ENCODE data around the gene ADCY7. TPM values are rescaled to one million over a fixed set of nuclear protein-coding genes. Genes with fewer than 3 reads are reported as not detected.

The ADCY7 gene
- total and polyA plus RNA-seq, 9 of the 15 experiments (the other 6 are each of a cell fraction or from before 2014, with no cell fraction given), result 2.3 to 108 (median 28.6) TPM

DNA sequence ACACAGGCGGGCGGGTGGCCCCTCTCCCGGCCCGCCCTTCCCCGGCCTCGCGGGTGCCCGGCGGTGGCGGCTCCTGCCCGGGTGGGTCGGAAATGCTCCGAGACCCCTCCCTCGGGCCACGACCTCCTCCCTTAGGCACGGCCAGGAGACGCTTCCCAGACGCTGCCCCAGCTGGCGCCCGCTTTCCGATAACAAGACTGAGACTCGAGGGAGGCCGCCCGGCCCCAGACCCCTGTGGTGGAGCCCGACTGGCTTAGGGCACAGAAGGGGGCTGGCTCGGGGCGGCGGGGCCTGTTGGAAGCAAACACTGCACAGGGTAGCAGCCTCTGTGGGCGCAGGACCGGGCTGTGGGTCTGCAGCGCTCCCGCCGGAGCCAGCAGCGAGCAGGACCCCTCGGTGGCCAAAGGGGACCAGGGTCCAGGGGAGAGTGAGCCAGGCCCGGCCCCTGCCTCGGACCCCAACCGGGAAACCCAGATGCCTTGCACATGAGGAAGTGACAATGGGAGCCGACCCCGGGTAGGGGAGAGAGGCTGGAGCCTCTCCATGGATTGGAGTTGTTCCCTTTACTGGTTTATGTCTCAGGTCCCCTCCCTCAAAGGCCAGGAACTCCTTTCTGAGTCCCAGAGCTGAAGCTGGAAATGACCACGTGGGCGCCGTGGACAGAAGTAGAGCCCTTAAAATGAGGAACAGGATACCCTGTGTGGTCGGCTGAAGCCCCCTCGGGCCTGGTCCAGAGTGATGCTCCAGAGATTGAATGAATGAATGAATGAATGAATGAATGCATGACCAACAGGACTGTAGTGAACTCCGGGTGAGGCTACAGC, 19.8 kb upstream of the ADCY7 start (continued):
- TF ChIP-seq PBX2 (CRISPR knock-in tag; IDR thresholded peaks at IDR 0.05; ENCODE audit: low read depth), result no peak
- TF ChIP-seq PBX2 (tag; conservative IDR thresholded peaks at IDR 0.05; ENCODE audit: low read depth), result no peak
- no peak for TF ChIP-seq ZNF639 (CRISPR knock-in tag; conservative IDR thresholded peaks at IDR 0.05 in 1 of 2, IDR thresholded peaks at IDR 0.05 in 1 of 2)
- TF ChIP-seq ZNF354B (CRISPR knock-in tag; IDR thresholded peaks at IDR 0.05), result no peak
- no peak for TF ChIP-seq ARID1B (IDR thresholded peaks at IDR 0.05)
- TF ChIP-seq NCOA2 (IDR thresholded peaks at IDR 0.05; ENCODE audit: partially characterized antibody in 2 of 2), result no peak
- TF ChIP-seq PCBP1 (IDR thresholded peaks at IDR 0.05; ENCODE audit: low read depth, low read length, poor library complexity, severe bottlenecking), result peak; percentile 11
- no peak for TF ChIP-seq CEBPZ (IDR thresholded peaks at IDR 0.05; ENCODE audit: borderline replicate concordance, low read depth, low read length)
- TF ChIP-seq FOXA3 (CRISPR knock-in tag; conservative IDR thresholded peaks at IDR 0.05 in 1 of 2, IDR thresholded peaks at IDR 0.05 in 1 of 2), result no peak
- no peak for TF ChIP-seq ZBTB17 (CRISPR knock-in tag; IDR thresholded peaks at IDR 0.05)
- TF ChIP-seq, protein P1, sequence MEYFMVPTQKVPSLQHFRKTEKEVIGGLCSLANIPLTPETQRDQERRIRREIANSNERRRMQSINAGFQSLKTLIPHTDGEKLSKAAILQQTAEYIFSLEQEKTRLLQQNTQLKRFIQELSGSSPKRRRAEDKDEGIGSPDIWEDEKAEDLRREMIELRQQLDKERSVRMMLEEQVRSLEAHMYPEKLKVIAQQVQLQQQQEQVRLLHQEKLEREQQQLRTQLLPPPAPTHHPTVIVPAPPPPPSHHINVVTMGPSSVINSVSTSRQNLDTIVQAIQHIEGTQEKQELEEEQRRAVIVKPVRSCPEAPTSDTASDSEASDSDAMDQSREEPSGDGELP (CRISPR knock-in tag; IDR thresholded peaks at IDR 0.05; ENCODE audit: borderline replicate concordance), result peak; percentile 54; the same call in 1 of the 2 replicates
- TF ChIP-seq NRF1 (conservative IDR thresholded peaks at IDR 0.05 in 1 of 2, IDR thresholded peaks at IDR 0.05 in 1 of 2), result no peak
- TF ChIP-seq, protein P2, sequence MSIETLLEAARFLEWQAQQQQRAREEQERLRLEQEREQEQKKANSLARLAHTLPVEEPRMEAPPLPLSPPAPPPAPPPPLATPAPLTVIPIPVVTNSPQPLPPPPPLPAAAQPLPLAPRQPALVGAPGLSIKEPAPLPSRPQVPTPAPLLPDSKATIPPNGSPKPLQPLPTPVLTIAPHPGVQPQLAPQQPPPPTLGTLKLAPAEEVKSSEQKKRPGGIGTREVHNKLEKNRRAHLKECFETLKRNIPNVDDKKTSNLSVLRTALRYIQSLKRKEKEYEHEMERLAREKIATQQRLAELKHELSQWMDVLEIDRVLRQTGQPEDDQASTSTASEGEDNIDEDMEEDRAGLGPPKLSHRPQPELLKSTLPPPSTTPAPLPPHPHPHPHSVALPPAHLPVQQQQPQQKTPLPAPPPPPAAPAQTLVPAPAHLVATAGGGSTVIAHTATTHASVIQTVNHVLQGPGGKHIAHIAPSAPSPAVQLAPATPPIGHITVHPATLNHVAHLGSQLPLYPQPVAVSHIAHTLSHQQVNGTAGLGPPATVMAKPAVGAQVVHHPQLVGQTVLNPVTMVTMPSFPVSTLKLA (conservative IDR thresholded peaks at IDR 0.05), result peak in 1 of 2 experiments; percentile 24; a peak in 1 of 4 replicates
- no peak for TF ChIP-seq LEF1 (IDR thresholded peaks at IDR 0.05)
- no peak for TF ChIP-seq ZNF695 (CRISPR knock-in tag; IDR thresholded peaks at IDR 0.05)
